H1 (cell line): ENCODE data around the gene RAB35. TPM values are rescaled to one million over a fixed set of nuclear protein-coding genes. Genes with fewer than 3 reads are reported as not detected.

Source experiments
- CTCF ChIA-PET: fragments of 300-600 bp; sonication (Branson Sonifier 250); formaldehyde crosslinking; loops from one replicate; lab custom pipeline; 2021; ENCODE audit not compliant: partially characterized antibody; lab: Charles Lee
- POLR2A ChIA-PET: fragments of 300-600 bp; sonication (Branson Sonifier 250); formaldehyde crosslinking; loops from one replicate; lab custom pipeline; 2021; ENCODE audit warnings: inconsistent platforms; ENCODE audit not compliant: partially characterized antibody; lab: Charles Lee
- DNase-seq, 2 experiments: peaks; one replicate each; pipeline versions ENCODE4 v3.0.0 to v3.0.0-alpha.2; 2010 to 2022; ENCODE audit warnings: low spot score in 2 of 2, low read depth in 1 of 2, mixed read lengths in 1 of 2
- FAIRE-seq: peaks from 2 replicates; lab custom pipeline; 2011; peaks lifted over from hg19 to GRCh38; lab: Jason Lieb, UNC
- H2AFZ ChIP-seq: 2 replicates; pipeline ENCODE4 v1.8.1; 2012; ENCODE audit warnings: low read length, inconsistent platforms
- H2AK5ac ChIP-seq: 2 replicates; pipeline ENCODE4 v1.6.1; 2013; ENCODE audit warnings: low read depth, low read length
- H2BK120ac ChIP-seq: replicated peaks from 2 replicates; pipeline ENCODE3; 2013; ENCODE audit warnings: low read depth, low read length, inconsistent platforms
- H2BK12ac ChIP-seq: 2 replicates; pipeline ENCODE4 v1.6.1; 2013; ENCODE audit warnings: low read depth, low read length
- H2BK15ac ChIP-seq: 2 replicates; pipeline ENCODE4 v1.6.1; 2013; ENCODE audit warnings: low read length
- H2BK20ac ChIP-seq: 2 replicates; pipeline ENCODE4 v1.6.1; 2013; ENCODE audit warnings: low read length
- H2BK5ac ChIP-seq: 2 replicates; pipeline ENCODE4 v1.6.1; 2013; ENCODE audit warnings: low read depth, low read length
- H3K14ac ChIP-seq: 2 replicates; pipeline ENCODE4 v1.6.1; 2013; ENCODE audit warnings: inconsistent platforms; ENCODE audit not compliant: insufficient read length
- H3K18ac ChIP-seq: 2 replicates; pipeline ENCODE4 v1.6.1; 2013; ENCODE audit warnings: low read length; ENCODE audit errors: extremely low read depth
- H3K23ac ChIP-seq: 2 replicates; pipeline ENCODE4 v1.6.1; 2013; ENCODE audit warnings: inconsistent platforms; ENCODE audit not compliant: insufficient read length
- H3K23me2 ChIP-seq: 2 replicates; pipeline ENCODE4 v1.6.1; 2013; ENCODE audit warnings: low read depth, low read length
- H3K27ac ChIP-seq: 2 replicates; pipeline ENCODE4 v1.6.1; 2011; ENCODE audit warnings: low read depth, low read length, inconsistent platforms
- H3K27me3 ChIP-seq, 4 experiments: replicated peaks in 1 of 4; 1 replicate in 1 of 4; 2 replicates in 3 of 4; pipeline versions ENCODE4 v1.6.1 to v1.8.1; 2011 to 2013; ENCODE audit warnings: low read length in 3 of 4, mild to moderate bottlenecking in 3 of 4, inconsistent platforms in 2 of 4, mixed read lengths in 2 of 4, moderate library complexity in 1 of 4; ENCODE audit not compliant: control insufficient read depth in 3 of 4, insufficient read depth in 3 of 4; ENCODE audit errors: extremely low read depth in 1 of 4
- H3K36me3 ChIP-seq, 4 experiments: 2 replicates each; pipeline versions ENCODE4 v1.6.1 to v1.8.1; 2011 to 2013; ENCODE audit warnings: mild to moderate bottlenecking in 4 of 4, low read length in 3 of 4, moderate library complexity in 2 of 4, control low read depth in 1 of 4, inconsistent platforms in 1 of 4; ENCODE audit not compliant: insufficient read depth in 4 of 4, control insufficient read depth in 2 of 4
- H3K4ac ChIP-seq: replicated peaks from 2 replicates; pipeline ENCODE3; 2013; ENCODE audit warnings: low read length, low read depth, mixed read lengths, inconsistent platforms; ENCODE audit not compliant: insufficient read length
- H3K4me1 ChIP-seq, 4 experiments: replicated peaks in 1 of 4; 1 replicate in 1 of 4; 2 replicates in 3 of 4; pipeline versions ENCODE4 v1.6.1 to v1.8.1; 2011 to 2013; ENCODE audit warnings: low read length in 3 of 4, inconsistent platforms in 2 of 4, mixed read lengths in 1 of 4; ENCODE audit not compliant: insufficient read depth in 4 of 4, control insufficient read depth in 3 of 4
- H3K4me2 ChIP-seq, 2 experiments: 2 replicates each; pipeline versions ENCODE4 v1.6.1 to v1.8.1; 2011 to 2013; ENCODE audit warnings: low read depth in 2 of 2, low read length in 2 of 2, control low read depth in 1 of 2, inconsistent platforms in 1 of 2, mild to moderate bottlenecking in 1 of 2; ENCODE audit not compliant: insufficient read depth in 1 of 2
- H3K4me3 ChIP-seq, 4 experiments: fragments of 200-600, 300-600 bp in 1 of 4; sonication (generic), shearing (Covaris generic), sonication (Bioruptor Twin) in 1 of 4; 2 replicates each; pipeline versions ENCODE4 v1.5.1 to v1.8.1; 2011 to 2016; ENCODE audit warnings: low read length in 4 of 4, low read depth in 3 of 4, control low read depth in 2 of 4, inconsistent platforms in 2 of 4, mild to moderate bottlenecking in 2 of 4, mixed read lengths in 1 of 4, moderate library complexity in 1 of 4; ENCODE audit not compliant: insufficient read depth in 2 of 4; ENCODE audit errors: extremely low read depth in 1 of 4
- H3K56ac ChIP-seq: replicated peaks from 2 replicates; pipeline ENCODE3; 2013; ENCODE audit warnings: low read depth, mild to moderate bottlenecking, mixed read lengths, low read length, inconsistent platforms; ENCODE audit not compliant: insufficient read length
- H3K79me1 ChIP-seq: 2 replicates; pipeline ENCODE4 v1.6.1; 2013; ENCODE audit warnings: low read depth, low read length, control low read depth
- H3K79me2 ChIP-seq, 2 experiments: 2 replicates each; pipeline versions ENCODE4 v1.6.1 to v1.8.1; 2012 to 2013; ENCODE audit warnings: low read length in 2 of 2, mild to moderate bottlenecking in 2 of 2, inconsistent platforms in 1 of 2; ENCODE audit not compliant: insufficient read depth in 2 of 2, control insufficient read depth in 1 of 2
- H3K9ac ChIP-seq, 4 experiments: replicated peaks in 1 of 4; 1 replicate in 1 of 4; 2 replicates in 3 of 4; pipeline versions ENCODE4 v1.6.1 to v1.8.1; 2011 to 2013; ENCODE audit warnings: low read depth in 3 of 4, low read length in 3 of 4, control low read depth in 2 of 4, mild to moderate bottlenecking in 2 of 4, moderate library complexity in 2 of 4, inconsistent platforms in 1 of 4; ENCODE audit errors: extremely low read depth in 1 of 4
- H3K9me3 ChIP-seq, 2 experiments: 2 replicates each; pipeline versions ENCODE4 v1.6.1 to v1.8.1; 2012 to 2013; ENCODE audit warnings: mild to moderate bottlenecking in 2 of 2, moderate library complexity in 2 of 2, control low read depth in 1 of 2, inconsistent platforms in 1 of 2, low read depth in 1 of 2, low read length in 1 of 2, mixed read lengths in 1 of 2; ENCODE audit not compliant: insufficient read depth in 2 of 2
- H4K20me1 ChIP-seq, 2 experiments: replicated peaks in 1 of 2; 2 replicates each; pipeline versions ENCODE3 to v1.8.1; 2011 to 2013; ENCODE audit warnings: inconsistent platforms in 2 of 2, low read length in 2 of 2, mild to moderate bottlenecking in 1 of 2; ENCODE audit not compliant: insufficient read depth in 2 of 2, control insufficient read depth in 1 of 2
- H4K5ac ChIP-seq: 2 replicates; pipeline ENCODE4 v1.6.1; 2013; ENCODE audit warnings: low read length, low read depth, mixed read lengths, inconsistent platforms; ENCODE audit not compliant: insufficient read length
- H4K8ac ChIP-seq: 2 replicates; pipeline ENCODE4 v1.8.0; 2013; ENCODE audit warnings: mild to moderate bottlenecking, moderate library complexity, low read length, inconsistent platforms; ENCODE audit not compliant: insufficient read depth; ENCODE audit errors: extremely low read depth
- H4K91ac ChIP-seq: replicated peaks from 2 replicates; pipeline ENCODE3; 2013; ENCODE audit warnings: low read length, mixed read lengths, inconsistent platforms; ENCODE audit not compliant: insufficient read length
- KDM1A ChIP-seq: fragments of 200-600, 300-600 bp; sonication (generic); IDR thresholded peaks from 2 replicates; pipeline ENCODE4 v1.7.1; 2016; ENCODE audit warnings: mild to moderate bottlenecking, low read length, borderline replicate concordance
- KDM5A ChIP-seq: fragments of 200-600 bp; IDR thresholded peaks from 2 replicates; pipeline ENCODE4 v1.7.1; 2012; ENCODE audit warnings: mild to moderate bottlenecking, low read length, inconsistent platforms, mixed read lengths
- POU5F1 ChIP-seq: IDR thresholded peaks from 2 replicates; pipeline ENCODE4 v1.6.1; 2011; ENCODE audit warnings: low read depth, mild to moderate bottlenecking, low read length, moderate library complexity
- RAD21 ChIP-seq, 2 experiments: IDR thresholded peaks in 1 of 2; conservative IDR thresholded peaks in 1 of 2; 2 replicates each; pipeline ENCODE4 v1.6.1; 2011; ENCODE audit warnings: low read depth in 2 of 2, low read length in 2 of 2, improper control_type of control experiment in 1 of 2, inconsistent platforms in 1 of 2, mild to moderate bottlenecking in 1 of 2, moderate library complexity in 1 of 2
- RBBP5 ChIP-seq: IDR thresholded peaks from 2 replicates; pipeline ENCODE4 v1.7.1; 2012; ENCODE audit warnings: low read depth, mild to moderate bottlenecking, inconsistent platforms, low read length, moderate library complexity, borderline replicate concordance
- SP1 ChIP-seq: IDR thresholded peaks from 2 replicates; pipeline ENCODE4 v1.6.1; 2011; ENCODE audit warnings: low read depth, low read length
- YY1 ChIP-seq: IDR thresholded peaks from 2 replicates; pipeline ENCODE4 v1.6.1; 2011; ENCODE audit warnings: low read depth, mild to moderate bottlenecking, low read length
- WGBS, 2 experiments: shearing (Covaris generic) in 1 of 2; methylation state at CpG; one replicate each; pipeline versions ENCODE4 v1.1.6 to v1.1.7; 2013 to 2015; ENCODE audit warnings: low lambda C conversion rate in 2 of 2, mixed read lengths in 2 of 2, inconsistent platforms in 1 of 2, low coverage in 1 of 2, missing lambda C conversion rate in 1 of 2; ENCODE audit not compliant: insufficient replicate concordance in 2 of 2, insufficient coverage in 1 of 2, insufficient read length in 1 of 2; ENCODE audit errors: extremely low coverage in 1 of 2, missing lambda C conversion rate in 1 of 2; 5-methylcytosine and 5-hydroxymethylcytosine counted together
- polyA plus RNA-seq, 7 experiments: library from polyadenylated mRNA; depleted of rRNA in 3 of 7; stranded (reverse) in 5 of 7; unstranded in 2 of 7; fragments of >200 nt in 5 of 7; fragments of 200-250 nt in 2 of 7; gene quantifications; 1 replicate in 5 of 7; 2 replicates in 1 of 7; 4 replicates in 1 of 7; pipeline versions ENCODE4 v1.2.1 to v1.2.3, GENCODE V29; 2011 to 2013; ENCODE audit warnings: missing spikeins in 2 of 7, mixed read lengths in 2 of 7
- total RNA-seq: library from RNA; stranded (reverse); fragmentation: NEBNext Ultra II Directional; extraction: Animal tissue kit (Norgen Biotek cat#: 25700); gene quantifications from 2 replicates; pipeline ENCODE4 v1.2.1, GENCODE V29; 2021
- TF ChIP-seq, protein P1 (sequence below), 3 experiments: IDR thresholded peaks; 1 replicate in 2 of 3; 2 replicates in 1 of 3; pipeline versions ENCODE4 v1.5.1 to v1.6.1; 2011; ENCODE audit warnings: low read length in 3 of 3, mild to moderate bottlenecking in 3 of 3, inconsistent platforms in 2 of 3, low read depth in 1 of 3, moderate library complexity in 1 of 3; ENCODE audit not compliant: insufficient read depth in 1 of 3; ENCODE audit errors: control extremely low read depth in 1 of 3
- TF ChIP-seq, protein P2 (sequence below): IDR thresholded peaks from 2 replicates; pipeline ENCODE4 v1.6.1; 2012; ENCODE audit warnings: inconsistent platforms

RAB35 gene
- total and polyA plus RNA-seq, 2 of the 8 experiments (the other 6 are each of a cell fraction or from before 2014, with no cell fraction given) = 33.4 to 39.0 TPM

DNA sequence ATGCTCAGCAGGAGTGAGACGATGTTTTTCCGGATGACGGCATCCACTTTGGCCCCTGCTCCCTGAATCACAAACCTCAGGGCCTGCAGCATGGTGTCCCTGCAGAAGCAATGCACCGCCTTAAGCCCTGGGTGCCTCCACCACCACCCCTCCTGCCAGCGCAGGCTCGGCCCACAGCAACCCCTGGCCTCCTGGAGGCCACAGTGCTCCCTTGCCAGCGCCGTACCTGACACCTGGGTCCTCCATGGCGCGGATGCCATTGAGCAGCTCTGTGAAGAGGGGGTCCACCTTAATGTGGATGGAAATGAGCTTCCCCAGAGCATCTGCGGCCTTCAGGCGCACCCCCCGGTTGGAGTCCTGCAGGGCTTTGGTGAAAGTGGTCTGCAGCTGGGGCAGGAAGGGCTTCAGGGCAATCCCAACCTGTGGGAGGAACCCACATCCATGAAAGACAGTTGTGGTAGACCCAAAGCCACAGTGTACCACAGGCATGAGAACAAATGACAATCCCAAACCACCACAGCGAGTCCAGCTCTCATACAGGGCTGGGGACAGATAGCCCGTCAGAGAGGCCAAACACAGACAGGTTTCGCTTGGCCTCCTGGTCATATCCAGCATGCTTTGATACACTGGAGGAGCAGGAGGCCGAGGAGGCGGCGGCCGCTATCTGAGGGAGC is 17.9 kb upstream of the RAB35 start:
- 95% methylated on average over 20 of the region's 20 CpGs; no CpG with 5 or more reads in 1 of the 2 experiments for WGBS, 2 experiments
- no peak overlapping the region for H3K27ac ChIP-seq
- no peak overlapping the region for H4K91ac ChIP-seq
- no peaks in the 10 kb centered on the region for H3K79me2 ChIP-seq
- peaks cover 0 to 14% of the 10 kb centered on the region in 2 experiments for H4K20me1 ChIP-seq
- H3K4me3 ChIP-seq = no peak overlapping the region
- no peak for DNase-seq
- H3K36me3 ChIP-seq = peaks cover 73 to 94% (median 87%) of the 10 kb centered on the region in 4 experiments
- H3K79me1 ChIP-seq = no peaks in the 10 kb centered on the region; the same call in none of the 2 replicates
- H4K8ac ChIP-seq = no peak overlapping the region
- no peaks in the 10 kb centered on the region for H3K23me2 ChIP-seq
- FAIRE-seq = no peak
- no peak overlapping the region for H3K4ac ChIP-seq
- peak overlapping the region; percentile 24; the same call in 1 of the 2 replicates for H2BK5ac ChIP-seq
- no peak overlapping the region for H3K18ac ChIP-seq
- no peak overlapping the region for H2BK15ac ChIP-seq
- POLR2A ChIA-PET = interaction anchor here (0.6 to 3.2 kb wide), 9 partner anchors 8 to 159 kb away, joined by 3 to 13 read pairs (median 3); partner anchors contain the start of genes RNU4-1 and RPLP0
- no peaks in the 10 kb centered on the region; a peak in 1 of 7 replicates for H3K27me3 ChIP-seq
- no peak overlapping the region for H2AK5ac ChIP-seq
- no peak overlapping the region for H2BK120ac ChIP-seq
- no peak overlapping the region for H3K4me2 ChIP-seq
- H3K9me3 ChIP-seq = no peaks in the 10 kb centered on the region
- no peak overlapping the region for H2BK20ac ChIP-seq
- H3K14ac ChIP-seq = no peak overlapping the region
- H3K9ac ChIP-seq = no peak overlapping the region
- no peak overlapping the region for H2BK12ac ChIP-seq
- no peak overlapping the region for H2AFZ ChIP-seq
- no peaks in the 10 kb centered on the region for H3K4me1 ChIP-seq
- H4K5ac ChIP-seq = no peak overlapping the region
- CTCF ChIA-PET = interaction anchor here (0.8 to 1.3 kb wide), 5 partner anchors 9 to 38 kb away, joined by 3 to 4 read pairs (median 3); no protein-coding TSS in a partner anchor
- no peak overlapping the region for H3K56ac ChIP-seq
- no peak overlapping the region for H3K23ac ChIP-seq
- TF ChIP-seq KDM5A (no peak), SP1 (no peak), POU5F1 (no peak), RBBP5 (no peak), RAD21 (IDR thresholded peaks at IDR 0.05 in 1 of 2, conservative IDR thresholded peaks at IDR 0.05 in 1 of 2; ENCODE audit: low read depth in 2 of 2, low read length in 2 of 2) (no peak), YY1 (no peak), KDM1A (no peak)
- TF ChIP-seq, protein P1, sequence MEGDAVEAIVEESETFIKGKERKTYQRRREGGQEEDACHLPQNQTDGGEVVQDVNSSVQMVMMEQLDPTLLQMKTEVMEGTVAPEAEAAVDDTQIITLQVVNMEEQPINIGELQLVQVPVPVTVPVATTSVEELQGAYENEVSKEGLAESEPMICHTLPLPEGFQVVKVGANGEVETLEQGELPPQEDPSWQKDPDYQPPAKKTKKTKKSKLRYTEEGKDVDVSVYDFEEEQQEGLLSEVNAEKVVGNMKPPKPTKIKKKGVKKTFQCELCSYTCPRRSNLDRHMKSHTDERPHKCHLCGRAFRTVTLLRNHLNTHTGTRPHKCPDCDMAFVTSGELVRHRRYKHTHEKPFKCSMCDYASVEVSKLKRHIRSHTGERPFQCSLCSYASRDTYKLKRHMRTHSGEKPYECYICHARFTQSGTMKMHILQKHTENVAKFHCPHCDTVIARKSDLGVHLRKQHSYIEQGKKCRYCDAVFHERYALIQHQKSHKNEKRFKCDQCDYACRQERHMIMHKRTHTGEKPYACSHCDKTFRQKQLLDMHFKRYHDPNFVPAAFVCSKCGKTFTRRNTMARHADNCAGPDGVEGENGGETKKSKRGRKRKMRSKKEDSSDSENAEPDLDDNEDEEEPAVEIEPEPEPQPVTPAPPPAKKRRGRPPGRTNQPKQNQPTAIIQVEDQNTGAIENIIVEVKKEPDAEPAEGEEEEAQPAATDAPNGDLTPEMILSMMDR (IDR thresholded peaks at IDR 0.05; ENCODE audit: control extremely low read depth in 1 of 3, insufficient read depth in 1 of 3, low read depth in 1 of 3, low read length in 3 of 3) = no peak
- TF ChIP-seq, protein P2, sequence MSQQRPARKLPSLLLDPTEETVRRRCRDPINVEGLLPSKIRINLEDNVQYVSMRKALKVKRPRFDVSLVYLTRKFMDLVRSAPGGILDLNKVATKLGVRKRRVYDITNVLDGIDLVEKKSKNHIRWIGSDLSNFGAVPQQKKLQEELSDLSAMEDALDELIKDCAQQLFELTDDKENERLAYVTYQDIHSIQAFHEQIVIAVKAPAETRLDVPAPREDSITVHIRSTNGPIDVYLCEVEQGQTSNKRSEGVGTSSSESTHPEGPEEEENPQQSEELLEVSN = no peak
